ENCODE data around the gene KRI1.

- TF ChIP-seq EZH2 (optimal IDR thresholded peaks at IDR 0.05; ENCODE audit: low read depth, low read length) (no peak), CTCF (IDR thresholded peaks at IDR 0.05; ENCODE audit: low read length) (no peak)
Observed at GRCh38 chr19:10549733-10550132, 16.1 kb downstream of the KRI1 start.

Measured in MM.1S (cell line).